Right lobe of liver (tissue), 6 donors: ENCODE results near the gene SLC35B2. TPM values are rescaled to one million over a fixed set of nuclear protein-coding genes. Genes with fewer than 3 reads are reported as not detected.

Experiments
- ATAC-seq, 4 donors: fragments of 200-7000 bp; cut with Tn5 transposase; one replicate each; pipeline ENCODE4 v1.9.1; 2020; ENCODE audit warnings: mild to moderate bottlenecking in 4 of 4, moderate library complexity in 4 of 4
- DNase-seq, 3 donors: peaks; one replicate each; pipeline ENCODE4 v3.0.0-alpha.2; 2020
- H3K27ac ChIP-seq, 3 donors: fragments of 200-600 bp; one replicate each; pipeline ENCODE4 v1.8.0; 2022
- H3K27me3 ChIP-seq, 2 donors: fragments of 200-600 bp; one replicate each; pipeline ENCODE4 v1.8.0; 2022
- H3K36me3 ChIP-seq, 4 donors: fragments of 200-600 bp; sonication (generic) in 1 of 4; one replicate each; pipeline versions ENCODE4 v1.5.1 to v1.8.0; 2017 to 2022; ENCODE audit warnings: control low read depth in 1 of 4
- H3K4me1 ChIP-seq, 4 donors: fragments of 200-600 bp; sonication (generic) in 1 of 4; one replicate each; pipeline versions ENCODE4 v1.5.1 to v1.8.0; 2017 to 2022; ENCODE audit warnings: control low read depth in 1 of 4
- H3K4me3 ChIP-seq, 3 donors: fragments of 200-600 bp; one replicate each; pipeline ENCODE4 v1.8.0; 2022
- H3K9me3 ChIP-seq, 4 donors: fragments of 200-600 bp; sonication (generic) in 1 of 4; one replicate each; pipeline versions ENCODE4 v1.5.1 to v1.8.0; 2017 to 2022; ENCODE audit warnings: control low read depth in 1 of 4
- POLR2A ChIP-seq: fragments of 450-650 bp; IDR thresholded peaks from one replicate; pipeline ENCODE4 v1.6.1; 2017; ENCODE audit warnings: antibody characterized with exemption, mild to moderate bottlenecking
- WGBS: methylation state at CpG from one replicate; pipeline ENCODE4 v1.1.6; 2018; ENCODE audit warnings: low coverage, low lambda C conversion rate; ENCODE audit not compliant: insufficient coverage; ENCODE audit errors: missing lambda C conversion rate; 5-methylcytosine and 5-hydroxymethylcytosine counted together
- intact Hi-C, 2 donors: fragments of 100-400 bp; cut with DNase I; formaldehyde crosslinking; loops; one replicate each; pipeline versions ENCODE4 v1.11.2 to v1.14.1; 2022
- total RNA-seq, 6 experiments: library from RNA; depleted of rRNA in 2 of 6; stranded (reverse); fragments of >200 nt in 2 of 6; fragmentation: NEBNext Ultra II Directional in 3 of 6; extraction: Animal tissue kit (Norgen Biotek cat#: 25700) in 3 of 6; gene quantifications; one replicate each; pipeline versions ENCODE4 v1.1.0 to v1.2.4, GENCODE V29; 2016 to 2023
- TF ChIP-seq, protein P1 (sequence below), 4 donors: fragments of 200-600 bp in 3 of 4; fragments of 450-650 bp in 1 of 4; IDR thresholded peaks; one replicate each; pipeline versions ENCODE4 v1.5.1 to v1.8.0; 2016 to 2022; ENCODE audit warnings: antibody characterized with exemption in 4 of 4, mild to moderate bottlenecking in 2 of 4
- donor health status: DM: no; HTN: yes; CAD: no.
- donor health status: DM: no; HTN: no; CAD: no.
- donor health status: DM: no; HTN: no; CAD: no.
- donor health status: DM: no; HTN: yes; CAD: no.
- donor health status: DM: no; HTN: yes; CAD: no.

Gene SLC35B2
- total RNA-seq, 6 experiments from 2014 or later, result 15.1 to 29.0 (median 20.9) TPM

DNA sequence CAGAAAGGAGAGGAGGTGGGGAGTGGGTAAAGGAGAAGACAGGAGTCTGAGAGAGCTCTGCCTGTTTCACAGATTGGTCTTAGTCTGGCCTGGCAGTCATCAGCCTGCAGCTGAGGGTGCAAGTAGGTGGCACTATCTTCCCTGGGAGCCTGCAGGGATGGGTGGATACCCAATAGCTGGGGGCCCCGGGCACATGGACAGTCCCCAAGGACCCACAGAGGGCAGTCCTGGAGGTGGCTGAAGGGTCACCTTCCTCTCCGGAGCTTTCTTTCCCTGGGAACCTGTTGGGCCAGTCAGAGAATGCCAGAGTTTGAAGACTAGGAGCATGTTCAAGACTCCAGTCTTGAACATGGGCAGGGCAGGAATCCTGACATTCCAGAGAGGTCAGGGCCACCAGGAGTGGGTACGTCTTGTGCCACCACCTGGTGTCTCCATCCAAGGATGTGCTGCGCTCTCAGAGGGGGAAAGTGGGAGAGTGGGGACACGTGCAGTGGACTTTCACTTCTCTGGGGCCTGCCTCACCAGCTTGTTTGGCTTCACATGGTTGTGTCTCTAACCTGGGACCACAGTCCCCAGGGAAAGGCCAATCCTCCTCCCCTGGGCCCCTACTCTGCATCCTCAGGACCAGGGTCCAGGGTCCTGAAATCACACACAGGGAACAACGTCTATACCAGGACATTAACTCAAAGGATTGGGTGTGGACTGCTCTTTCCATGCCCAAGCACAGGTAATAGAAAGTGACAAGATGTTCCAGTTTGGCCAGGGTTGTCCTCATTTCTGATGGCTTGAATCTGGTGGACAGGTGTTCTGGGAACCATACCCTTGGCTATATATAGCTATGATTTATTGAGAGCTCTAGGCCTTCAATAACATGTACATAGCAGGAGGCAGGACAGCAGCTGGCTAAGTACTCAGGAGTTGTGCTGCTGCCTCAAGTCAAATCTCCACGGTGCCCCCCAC lies 37.8 kb upstream of the SLC35B2 start:
- ATAC-seq (no peak), DNase-seq (peak in 1 of 3 donors; percentile 11)
- WGBS, result 82% methylated on average over 1 of the region's 7 CpGs
- TF ChIP-seq, protein P1, sequence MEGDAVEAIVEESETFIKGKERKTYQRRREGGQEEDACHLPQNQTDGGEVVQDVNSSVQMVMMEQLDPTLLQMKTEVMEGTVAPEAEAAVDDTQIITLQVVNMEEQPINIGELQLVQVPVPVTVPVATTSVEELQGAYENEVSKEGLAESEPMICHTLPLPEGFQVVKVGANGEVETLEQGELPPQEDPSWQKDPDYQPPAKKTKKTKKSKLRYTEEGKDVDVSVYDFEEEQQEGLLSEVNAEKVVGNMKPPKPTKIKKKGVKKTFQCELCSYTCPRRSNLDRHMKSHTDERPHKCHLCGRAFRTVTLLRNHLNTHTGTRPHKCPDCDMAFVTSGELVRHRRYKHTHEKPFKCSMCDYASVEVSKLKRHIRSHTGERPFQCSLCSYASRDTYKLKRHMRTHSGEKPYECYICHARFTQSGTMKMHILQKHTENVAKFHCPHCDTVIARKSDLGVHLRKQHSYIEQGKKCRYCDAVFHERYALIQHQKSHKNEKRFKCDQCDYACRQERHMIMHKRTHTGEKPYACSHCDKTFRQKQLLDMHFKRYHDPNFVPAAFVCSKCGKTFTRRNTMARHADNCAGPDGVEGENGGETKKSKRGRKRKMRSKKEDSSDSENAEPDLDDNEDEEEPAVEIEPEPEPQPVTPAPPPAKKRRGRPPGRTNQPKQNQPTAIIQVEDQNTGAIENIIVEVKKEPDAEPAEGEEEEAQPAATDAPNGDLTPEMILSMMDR (IDR thresholded peaks at IDR 0.05), result no peak
- no peak for TF ChIP-seq POLR2A
- Histone ChIP-seq H3K9me3 (no peaks in the 10 kb centered on the region), H3K27me3 (peaks cover 0 to 14% of the 10 kb centered on the region in 2 donors), H3K4me1 (peaks cover 0 to 13% (median 5%) of the 10 kb centered on the region in 4 donors), H3K36me3 (no peaks in the 10 kb centered on the region), H3K4me3 (no peak overlapping the region), H3K27ac (no peak overlapping the region)
- intact Hi-C loops, result no loop called here

DNA sequence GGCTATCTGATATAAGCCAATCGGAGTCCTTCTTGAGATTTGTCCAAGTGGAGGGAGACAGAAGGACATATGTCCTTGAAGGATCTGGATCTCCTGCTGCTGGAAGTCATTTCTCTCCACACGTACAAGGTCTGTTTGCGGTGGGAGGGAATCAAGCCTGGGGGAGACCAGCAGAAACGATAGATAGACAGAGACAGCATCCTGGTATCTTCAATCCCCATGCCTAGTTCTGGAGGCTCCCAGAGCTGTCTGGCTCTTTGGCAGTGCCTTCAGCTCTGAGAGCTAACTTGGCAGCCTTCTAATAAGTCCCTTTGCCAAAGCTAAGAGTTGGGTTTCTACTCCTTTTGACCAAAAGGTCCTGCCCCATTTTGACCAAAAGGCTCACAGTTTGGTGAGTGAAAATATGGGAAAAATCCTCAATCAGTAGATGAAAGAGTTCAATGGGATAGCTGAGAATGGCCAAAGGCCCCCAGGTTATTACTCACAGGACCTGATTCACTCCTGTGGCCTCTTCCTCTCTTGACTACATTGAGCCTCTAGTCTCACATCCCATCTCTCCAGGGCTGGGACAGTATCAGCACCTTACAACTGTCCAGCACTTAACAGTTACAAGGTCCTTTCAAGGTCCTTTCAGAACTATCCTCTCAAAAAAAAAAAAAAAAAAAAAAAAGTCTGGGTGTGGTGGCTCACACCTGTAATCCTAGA lies 35.5 kb upstream of the SLC35B2 start:
- DNase-seq (peak in 1 of 3 donors; percentile 13), ATAC-seq (no peak)
- H3K36me3 ChIP-seq, result no peaks in the 10 kb centered on the region
- 73% methylated on average over 4 of the region's 4 CpGs for WGBS
- intact Hi-C loops, result no loop called here
- no peak overlapping the region for H3K27ac ChIP-seq
- H3K4me1 ChIP-seq, result peaks cover 0 to 9% (median 4%) of the 10 kb centered on the region in 4 donors
- H3K9me3 ChIP-seq, result no peaks in the 10 kb centered on the region
- no peak for TF ChIP-seq POLR2A
- TF ChIP-seq, protein P1 (IDR thresholded peaks at IDR 0.05), result no peak
- H3K27me3 ChIP-seq, result peaks cover 0 to 14% of the 10 kb centered on the region in 2 donors
- H3K4me3 ChIP-seq, result no peak overlapping the region

DNA sequence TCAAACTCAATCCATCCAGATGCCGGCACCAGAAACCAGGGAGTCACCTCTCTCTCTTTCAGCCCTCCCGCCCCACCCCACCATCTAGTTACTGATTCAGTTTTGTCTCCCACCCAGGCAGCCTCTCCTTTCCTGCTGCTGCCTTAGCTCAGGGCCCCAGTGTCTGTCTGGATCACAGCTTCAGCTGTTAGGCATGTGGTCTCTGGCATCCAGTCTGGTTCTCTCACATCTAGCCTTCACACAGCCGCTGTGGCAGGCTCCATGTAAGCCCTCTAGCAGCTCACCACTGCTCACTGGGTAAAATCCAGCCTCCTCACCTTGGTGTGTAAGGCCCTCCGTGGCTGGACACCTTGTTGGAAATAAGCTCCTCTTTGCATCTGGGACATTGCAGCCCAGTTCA lies 34.5 kb upstream of the SLC35B2 start:
- no peaks in the 10 kb centered on the region for H3K36me3 ChIP-seq
- intact Hi-C loops, result no loop called here
- 44% methylated on average over 1 of the region's 4 CpGs for WGBS
- H3K4me1 ChIP-seq, result no peaks in the 10 kb centered on the region
- H3K9me3 ChIP-seq, result no peaks in the 10 kb centered on the region
- no peak for TF ChIP-seq POLR2A
- TF ChIP-seq, protein P1 (IDR thresholded peaks at IDR 0.05), result no peak
- no peak overlapping the region for H3K27ac ChIP-seq
- H3K27me3 ChIP-seq, result peaks cover 0 to 8% of the 10 kb centered on the region in 2 donors
- H3K4me3 ChIP-seq, result no peak overlapping the region
- ATAC-seq, result no peak
- peak in 1 of 3 donors; percentile 27 for DNase-seq

DNA sequence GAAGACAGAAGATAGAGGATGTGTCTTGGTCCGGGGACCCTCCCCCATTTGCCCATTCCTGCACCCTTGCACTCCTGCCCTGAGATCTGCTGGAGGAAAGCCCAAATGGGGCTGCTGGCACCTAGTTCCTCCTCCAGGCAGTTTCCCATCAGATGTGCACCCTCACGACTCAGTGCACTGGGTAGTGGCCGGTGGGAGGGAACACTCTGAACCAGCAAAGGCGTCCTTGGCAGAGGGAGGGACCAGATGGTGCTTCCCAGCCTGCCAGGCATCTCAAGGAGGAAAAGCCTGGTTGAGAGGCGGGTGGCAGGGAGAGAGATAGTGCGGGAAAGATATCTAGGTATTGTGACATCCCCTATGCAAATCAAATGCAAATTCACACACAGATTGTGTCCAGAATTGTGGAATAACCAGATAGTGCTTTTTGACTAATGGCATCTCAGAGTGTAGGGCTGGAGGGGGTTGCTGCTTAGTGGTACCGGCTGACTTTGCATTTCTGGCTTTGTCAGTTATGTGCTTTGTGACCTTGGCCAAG lies 32.5 kb upstream of the SLC35B2 start:
- 28% methylated on average over 5 of the region's 7 CpGs for WGBS
- intact Hi-C loops, result no loop called here
- Histone ChIP-seq H3K4me3 (no peak overlapping the region), H3K9me3 (no peaks in the 10 kb centered on the region), H3K4me1 (no peaks in the 10 kb centered on the region), H3K27me3 (no peaks in the 10 kb centered on the region), H3K36me3 (no peaks in the 10 kb centered on the region), H3K27ac (no peak overlapping the region)
- TF ChIP-seq, protein P1 (IDR thresholded peaks at IDR 0.05), result no peak
- no peak for TF ChIP-seq POLR2A
- ATAC-seq, result no peak
- DNase-seq, result no peak
